Keratinocyte (primary cell): ENCODE measurements around the gene SLC8A3.

ENCODE experiments used
- EZH2 ChIP-seq: IDR thresholded peaks from one replicate; pipeline ENCODE4 v1.6.1; 2012; ENCODE audit warnings: inconsistent platforms, mild to moderate bottlenecking, low read length, moderate library complexity
- TF ChIP-seq, protein P1 (sequence below), 3 experiments: IDR thresholded peaks in 1 of 3; conservative IDR thresholded peaks in 1 of 3; optimal IDR thresholded peaks in 1 of 3; 2 replicates in 2 of 3; 3 replicates in 1 of 3; pipeline versions ENCODE3 to v1.5.1; 2011; ENCODE audit warnings: low read length in 3 of 3, mild to moderate bottlenecking in 3 of 3, moderate library complexity in 2 of 3, control low read depth in 1 of 3, inconsistent platforms in 1 of 3; ENCODE audit not compliant: insufficient read depth in 2 of 3; ENCODE audit errors: extremely low read depth in 1 of 3

DNA sequence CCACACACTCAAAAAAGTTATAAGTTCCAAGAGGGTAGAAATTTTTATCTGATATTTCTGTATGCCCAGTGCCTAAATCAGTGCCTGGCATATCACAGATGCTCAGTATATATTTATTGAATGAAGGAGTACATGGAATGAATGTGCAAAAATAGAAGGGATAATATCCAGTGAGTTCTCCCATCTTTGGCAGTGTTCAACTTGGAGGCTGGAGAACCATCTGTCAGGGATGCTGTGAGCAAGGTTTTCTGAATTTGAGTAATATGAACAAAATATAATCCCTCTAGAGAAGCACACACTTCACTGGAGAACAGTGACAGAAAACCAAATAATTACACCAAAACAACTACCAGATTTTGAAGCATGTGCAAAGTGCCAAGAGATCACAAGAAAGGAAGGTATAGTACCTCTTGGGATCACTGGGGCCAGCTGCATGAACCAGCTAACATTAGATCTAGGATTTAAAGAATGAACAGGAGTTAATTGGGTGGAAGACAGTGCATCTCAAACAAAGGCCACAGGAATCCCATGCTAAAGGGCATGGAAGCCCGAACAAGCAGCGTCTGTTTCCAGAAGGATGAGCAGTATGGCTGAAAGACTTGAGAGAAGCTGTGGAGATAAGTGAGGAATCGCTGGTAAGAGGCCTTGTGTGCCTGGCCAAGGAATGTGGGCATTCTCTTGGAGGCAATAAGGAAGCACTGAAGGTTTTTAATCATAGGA is 11.5 kb downstream of the SLC8A3 start:
- TF ChIP-seq, protein P1, sequence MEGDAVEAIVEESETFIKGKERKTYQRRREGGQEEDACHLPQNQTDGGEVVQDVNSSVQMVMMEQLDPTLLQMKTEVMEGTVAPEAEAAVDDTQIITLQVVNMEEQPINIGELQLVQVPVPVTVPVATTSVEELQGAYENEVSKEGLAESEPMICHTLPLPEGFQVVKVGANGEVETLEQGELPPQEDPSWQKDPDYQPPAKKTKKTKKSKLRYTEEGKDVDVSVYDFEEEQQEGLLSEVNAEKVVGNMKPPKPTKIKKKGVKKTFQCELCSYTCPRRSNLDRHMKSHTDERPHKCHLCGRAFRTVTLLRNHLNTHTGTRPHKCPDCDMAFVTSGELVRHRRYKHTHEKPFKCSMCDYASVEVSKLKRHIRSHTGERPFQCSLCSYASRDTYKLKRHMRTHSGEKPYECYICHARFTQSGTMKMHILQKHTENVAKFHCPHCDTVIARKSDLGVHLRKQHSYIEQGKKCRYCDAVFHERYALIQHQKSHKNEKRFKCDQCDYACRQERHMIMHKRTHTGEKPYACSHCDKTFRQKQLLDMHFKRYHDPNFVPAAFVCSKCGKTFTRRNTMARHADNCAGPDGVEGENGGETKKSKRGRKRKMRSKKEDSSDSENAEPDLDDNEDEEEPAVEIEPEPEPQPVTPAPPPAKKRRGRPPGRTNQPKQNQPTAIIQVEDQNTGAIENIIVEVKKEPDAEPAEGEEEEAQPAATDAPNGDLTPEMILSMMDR (optimal IDR thresholded peaks at IDR 0.05 in 1 of 3, IDR thresholded peaks at IDR 0.05 in 1 of 3, conservative IDR thresholded peaks at IDR 0.05 in 1 of 3; ENCODE audit: extremely low read depth in 1 of 3, insufficient read depth in 2 of 3, low read length in 3 of 3): no peak
- no peak for TF ChIP-seq EZH2
